ENCODE results near the gene MS4A7. TPM values are rescaled to one million over a fixed set of nuclear protein-coding genes. Genes with fewer than 3 reads are reported as not detected.

Gene MS4A7, protein sequence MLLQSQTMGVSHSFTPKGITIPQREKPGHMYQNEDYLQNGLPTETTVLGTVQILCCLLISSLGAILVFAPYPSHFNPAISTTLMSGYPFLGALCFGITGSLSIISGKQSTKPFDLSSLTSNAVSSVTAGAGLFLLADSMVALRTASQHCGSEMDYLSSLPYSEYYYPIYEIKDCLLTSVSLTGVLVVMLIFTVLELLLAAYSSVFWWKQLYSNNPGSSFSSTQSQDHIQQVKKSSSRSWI
- 10 to 100 TPM in 2 of 3 donors, 1 to 10 TPM in 1; 9.3 to 28.6 (median 28.1) TPM for total RNA-seq
- long read RNA-seq, donor 1, partial matches to known transcripts = 0 of 7 reads
- long read RNA-seq, donor 1, other reads (novel, unspliced or antisense) = 1 of 7 reads
- long read RNA-seq, donor 2, partial matches to known transcripts = 0 of 9 reads
- long read RNA-seq, donor 2, other reads (novel, unspliced or antisense) = 2 of 9 reads

DNA sequence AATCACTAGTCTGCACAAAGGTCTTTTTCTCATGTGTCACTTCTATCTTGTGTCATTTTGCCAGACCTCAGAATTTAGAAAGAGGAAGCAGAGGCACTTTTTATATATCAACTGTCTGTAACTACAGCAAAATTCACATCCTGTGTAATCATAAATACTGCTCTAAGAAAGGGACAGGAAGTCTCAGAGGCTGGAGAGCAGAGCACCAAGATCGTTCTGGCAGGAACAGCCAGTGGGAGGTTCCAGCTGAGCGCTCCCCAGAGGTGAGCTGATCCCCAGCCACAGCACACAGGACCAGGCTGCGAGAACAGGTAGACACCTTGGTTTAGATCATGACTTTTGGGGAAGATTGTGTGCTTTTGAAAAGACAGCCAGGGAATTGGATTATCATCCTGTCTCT is at the start of gene MS4A7:
Gene MS4A7 (plus strand): TSS at position 179 of the 400 bp plus-strand sequence. CDS start 4,610 bp downstream, outside the sequence.
- no peak within 1 kb of the TSS for H3K4me3 ChIP-seq
- TF ChIP-seq, protein P1, sequence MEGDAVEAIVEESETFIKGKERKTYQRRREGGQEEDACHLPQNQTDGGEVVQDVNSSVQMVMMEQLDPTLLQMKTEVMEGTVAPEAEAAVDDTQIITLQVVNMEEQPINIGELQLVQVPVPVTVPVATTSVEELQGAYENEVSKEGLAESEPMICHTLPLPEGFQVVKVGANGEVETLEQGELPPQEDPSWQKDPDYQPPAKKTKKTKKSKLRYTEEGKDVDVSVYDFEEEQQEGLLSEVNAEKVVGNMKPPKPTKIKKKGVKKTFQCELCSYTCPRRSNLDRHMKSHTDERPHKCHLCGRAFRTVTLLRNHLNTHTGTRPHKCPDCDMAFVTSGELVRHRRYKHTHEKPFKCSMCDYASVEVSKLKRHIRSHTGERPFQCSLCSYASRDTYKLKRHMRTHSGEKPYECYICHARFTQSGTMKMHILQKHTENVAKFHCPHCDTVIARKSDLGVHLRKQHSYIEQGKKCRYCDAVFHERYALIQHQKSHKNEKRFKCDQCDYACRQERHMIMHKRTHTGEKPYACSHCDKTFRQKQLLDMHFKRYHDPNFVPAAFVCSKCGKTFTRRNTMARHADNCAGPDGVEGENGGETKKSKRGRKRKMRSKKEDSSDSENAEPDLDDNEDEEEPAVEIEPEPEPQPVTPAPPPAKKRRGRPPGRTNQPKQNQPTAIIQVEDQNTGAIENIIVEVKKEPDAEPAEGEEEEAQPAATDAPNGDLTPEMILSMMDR (IDR thresholded peaks at IDR 0.05) = no peak
- no peaks in the 10 kb centered on the region for H3K9me3 ChIP-seq
- DNase-seq (peak in 2 of 3 donors; percentile 39 to 60), ATAC-seq (peak; percentile 76)
- H3K36me3 ChIP-seq (ENCODE audit: low read depth) = no peaks in the 10 kb centered on the region
- intact Hi-C loops (cut with DNase I, micrococcal nuclease) = no loop called here
- H3K4me1 ChIP-seq (ENCODE audit: low read depth) = no peaks in the 10 kb centered on the region

GRCh38 chr11:60332846-60333245 is 45.5 kb upstream of the MS4A7 start:
- Histone ChIP-seq H3K36me3 (ENCODE audit: low read depth) (no peaks in the 10 kb centered on the region), H3K9me3 (no peaks in the 10 kb centered on the region), H3K4me1 (ENCODE audit: low read depth) (no peaks in the 10 kb centered on the region), H3K4me3 (no peak overlapping the region)
- ATAC-seq = no peak
- DNase-seq = no peak
- TF ChIP-seq, protein P1 (IDR thresholded peaks at IDR 0.05) = no peak
- intact Hi-C loops (cut with DNase I, micrococcal nuclease) = no loop called here

GRCh38 chr11:60334005-60334620 is 44.2 kb upstream of the MS4A7 start:
- peak; percentile 76 for ATAC-seq
- TF ChIP-seq, protein P1 (IDR thresholded peaks at IDR 0.05) = peak; percentile 77
- peak in 2 of 3 donors; percentile 30 to 90 for DNase-seq
- Histone ChIP-seq H3K9me3 (no peaks in the 10 kb centered on the region), H3K4me1 (ENCODE audit: low read depth) (no peaks in the 10 kb centered on the region), H3K36me3 (ENCODE audit: low read depth) (no peaks in the 10 kb centered on the region), H3K4me3 (no peak overlapping the region)
- intact Hi-C loops (cut with DNase I, micrococcal nuclease) = no loop called here

GRCh38 chr11:60336767-60337391 is 41.5 kb upstream of the MS4A7 start:
- H3K4me3 ChIP-seq = no peak overlapping the region
- DNase-seq (no peak), ATAC-seq (no peak)
- no peaks in the 10 kb centered on the region for H3K9me3 ChIP-seq
- TF ChIP-seq, protein P1 (IDR thresholded peaks at IDR 0.05) = no peak
- no peaks in the 10 kb centered on the region for H3K36me3 ChIP-seq (ENCODE audit: low read depth)
- H3K4me1 ChIP-seq (ENCODE audit: low read depth) = no peaks in the 10 kb centered on the region
- intact Hi-C loops (cut with DNase I, micrococcal nuclease) = no loop called here

- no peak for ATAC-seq
- H3K9me3 ChIP-seq = no peaks in the 10 kb centered on the region
- TF ChIP-seq, protein P1 (IDR thresholded peaks at IDR 0.05) = no peak
- no peaks in the 10 kb centered on the region for H3K4me1 ChIP-seq (ENCODE audit: low read depth)
- no peak for DNase-seq
- H3K4me3 ChIP-seq = no peak overlapping the region
- intact Hi-C loops (cut with DNase I, micrococcal nuclease) = no loop called here
- no peaks in the 10 kb centered on the region for H3K36me3 ChIP-seq (ENCODE audit: low read depth)
These were observed 40.3 kb upstream of the MS4A7 start for GRCh38 chr11:60338053-60338452.

Measured in mucosa of descending colon (tissue), 3 donors.